ENCODE data around the gene CEACAM20.
"Not testable (repeated sequence)": the region's sequence is repeated elsewhere in the genome, so short reads cannot be mapped to it uniquely, and the experiment has no call there.

Gene CEACAM20

DNA sequence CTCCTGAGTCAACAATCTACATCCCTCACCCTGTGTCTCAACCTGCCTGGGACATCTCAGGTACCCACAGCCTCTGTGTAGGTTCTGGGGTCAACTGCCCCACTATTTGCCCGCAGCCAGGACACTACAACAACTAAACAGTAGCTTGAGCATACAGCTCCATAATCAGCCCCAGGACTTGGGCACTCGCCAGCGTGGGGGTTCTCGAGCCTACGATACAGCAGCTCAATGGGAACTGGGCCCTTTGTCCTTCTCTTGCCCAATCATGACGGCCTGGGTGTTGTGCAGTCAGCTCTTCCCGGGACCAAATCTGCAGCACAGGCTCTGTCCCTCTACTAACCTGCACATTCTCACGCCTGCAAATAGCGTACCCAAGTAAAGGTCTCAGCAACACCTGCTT is 30.5 kb downstream of the CEACAM20 start:
- DNase-seq (ENCODE audit: low read depth in 3 of 3, low spot score in 1 of 3), result no peak

DNA sequence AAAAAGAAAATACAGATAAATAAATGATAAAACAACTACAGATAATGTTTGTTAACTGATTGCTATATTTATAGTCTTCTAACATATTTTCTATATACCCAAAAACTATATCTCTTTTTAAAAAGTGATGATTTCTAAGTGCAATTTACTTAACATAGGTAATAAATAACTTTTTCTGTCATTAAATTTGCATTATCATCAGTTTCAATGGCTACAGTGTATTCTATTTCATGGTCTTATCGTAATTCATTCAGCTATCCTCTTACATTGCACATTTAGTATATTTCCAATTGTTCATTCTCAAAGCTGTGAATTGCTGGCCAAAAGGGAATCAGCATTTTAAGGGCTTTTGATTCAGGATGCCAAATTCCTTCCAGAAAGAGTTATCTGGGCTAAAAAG is 32.8 kb downstream of the CEACAM20 start:
- DNase-seq (ENCODE audit: low read depth in 3 of 3, low spot score in 1 of 3), result no peak

DNA sequence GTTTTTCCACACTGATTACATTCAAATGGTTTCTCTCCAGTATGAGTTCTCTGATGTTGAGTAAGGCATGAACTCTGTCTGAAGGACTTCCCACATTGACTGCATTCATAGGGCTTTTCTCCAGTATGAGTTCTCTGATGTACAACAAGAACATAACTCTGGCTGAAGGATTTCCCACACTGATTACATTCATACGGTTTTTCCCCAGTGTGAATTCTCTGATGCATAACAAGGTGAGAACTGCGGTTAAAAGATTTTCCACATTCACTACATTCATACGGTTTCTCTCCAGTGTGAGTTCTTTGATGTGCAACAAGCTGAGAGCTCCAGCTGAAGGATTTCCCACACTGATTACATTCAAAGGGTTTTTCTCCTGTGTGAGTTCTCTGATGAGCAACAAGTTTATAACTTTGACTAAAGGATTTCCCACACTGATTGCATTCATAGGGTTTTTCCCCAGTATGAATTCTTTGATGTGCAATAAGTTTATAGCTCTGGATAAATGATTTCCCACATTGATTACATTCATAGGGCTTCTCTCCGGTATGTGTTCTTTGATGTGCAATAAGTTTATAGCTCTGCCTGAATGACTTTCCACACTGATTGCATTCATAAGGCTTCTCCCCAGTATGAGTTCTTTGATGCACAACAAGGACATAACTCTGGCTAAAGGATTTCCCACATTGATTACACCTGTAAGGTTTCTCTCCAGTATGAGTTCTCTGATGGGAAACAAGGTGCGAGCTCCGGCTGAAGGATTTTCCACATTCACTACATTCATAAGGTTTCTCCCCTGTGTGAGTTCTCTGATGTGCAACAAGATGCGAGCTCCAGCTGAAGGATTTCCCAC is 52.7 kb downstream of the CEACAM20 start:
- DNase-seq (ENCODE audit: low read depth in 3 of 3, low spot score in 1 of 3), result no peak

DNA sequence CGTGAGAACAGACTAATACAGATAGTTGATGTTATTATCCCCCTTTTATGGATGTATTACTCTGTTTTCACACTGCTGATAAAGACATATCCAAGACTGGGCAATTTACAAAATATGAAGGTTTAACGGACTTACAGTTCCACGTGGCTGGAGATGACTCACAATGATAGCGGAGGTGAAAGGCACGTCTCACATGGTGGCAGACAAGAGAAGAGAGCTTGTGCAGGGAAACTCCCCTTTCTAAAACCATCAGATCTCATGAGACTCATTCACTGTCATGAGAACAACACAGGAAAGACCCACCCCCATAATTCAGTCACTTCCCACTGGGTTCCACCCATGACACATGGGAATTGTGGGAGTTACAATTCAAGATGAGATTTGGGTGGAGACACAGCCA is 60.7 kb downstream of the CEACAM20 start:
- not testable (repeated sequence) for DNase-seq (ENCODE audit: low read depth in 3 of 3, low spot score in 1 of 3)

DNA sequence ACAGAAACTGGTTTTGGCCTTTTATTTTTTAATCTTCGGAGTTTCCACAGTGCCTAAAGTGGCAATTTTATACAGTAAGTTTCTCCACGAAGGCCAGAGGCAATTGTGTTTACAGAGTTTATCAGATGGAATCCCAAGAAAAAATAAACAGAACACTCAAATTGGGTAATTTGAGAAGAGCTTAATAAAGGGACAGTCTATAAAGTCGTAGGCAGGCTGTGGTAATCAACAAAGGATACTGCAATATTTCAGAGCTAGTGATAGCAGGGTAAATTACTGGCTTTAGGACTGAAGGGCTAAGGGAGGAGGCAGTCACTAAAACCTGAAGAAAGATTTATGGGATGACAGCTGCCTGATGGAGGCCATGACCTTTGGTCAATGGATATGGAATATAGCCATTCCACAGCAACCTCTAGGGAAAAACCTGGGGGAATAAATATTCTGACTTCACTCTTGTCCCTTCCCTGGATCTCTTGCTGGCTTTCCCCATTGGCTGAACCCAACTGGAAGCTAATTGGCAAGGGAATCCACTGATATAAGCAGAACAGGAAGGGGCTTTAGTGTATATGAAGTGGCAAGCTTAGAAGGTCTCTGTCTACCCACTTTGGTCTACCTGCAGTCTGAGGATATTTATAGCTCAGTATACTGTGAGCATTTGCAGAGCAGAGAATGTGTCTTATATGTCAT is 66.7 kb downstream of the CEACAM20 start:
- DNase-seq (ENCODE audit: low read depth in 3 of 3, low spot score in 1 of 3), result not testable (repeated sequence)
